ENCODE data around the gene DIRAS3.
"Not testable (repeated sequence)": the region's sequence is repeated elsewhere in the genome, so short reads cannot be mapped to it uniquely, and the experiment has no call there.

Gene DIRAS3

DNA sequence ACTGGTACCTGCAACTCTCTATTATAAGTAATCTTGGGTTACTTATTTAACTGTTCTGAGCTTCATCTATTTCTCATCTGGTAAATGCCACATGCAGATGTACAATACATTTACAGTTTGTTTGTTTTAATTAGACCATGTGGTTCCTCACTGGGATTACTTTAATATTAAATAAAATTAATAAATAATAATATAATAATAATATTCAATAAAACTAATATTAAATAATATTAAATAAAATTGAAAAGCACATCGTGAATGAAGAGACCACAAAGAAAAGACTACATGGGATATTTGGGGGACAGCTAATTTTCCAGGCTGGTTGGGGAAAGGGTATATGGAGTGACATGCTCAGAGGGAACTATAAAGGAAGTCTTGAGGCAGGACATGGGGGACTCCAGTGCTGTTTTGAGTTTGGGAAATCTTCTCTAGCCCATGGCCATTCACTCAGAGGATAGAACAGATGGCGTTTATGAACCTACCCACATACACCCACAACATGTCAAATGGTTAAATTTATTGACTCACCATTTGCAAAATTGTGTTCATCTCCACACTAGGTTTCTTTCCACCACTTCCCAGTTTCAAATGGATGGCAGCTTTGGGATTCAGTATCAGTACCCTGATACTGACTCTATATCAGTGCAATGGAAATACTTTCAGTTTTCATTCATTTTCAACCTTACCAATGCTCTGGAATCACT lies 25.6 kb downstream of the DIRAS3 start:
- DNase-seq (ENCODE audit: low spot score) = no peak

DNA sequence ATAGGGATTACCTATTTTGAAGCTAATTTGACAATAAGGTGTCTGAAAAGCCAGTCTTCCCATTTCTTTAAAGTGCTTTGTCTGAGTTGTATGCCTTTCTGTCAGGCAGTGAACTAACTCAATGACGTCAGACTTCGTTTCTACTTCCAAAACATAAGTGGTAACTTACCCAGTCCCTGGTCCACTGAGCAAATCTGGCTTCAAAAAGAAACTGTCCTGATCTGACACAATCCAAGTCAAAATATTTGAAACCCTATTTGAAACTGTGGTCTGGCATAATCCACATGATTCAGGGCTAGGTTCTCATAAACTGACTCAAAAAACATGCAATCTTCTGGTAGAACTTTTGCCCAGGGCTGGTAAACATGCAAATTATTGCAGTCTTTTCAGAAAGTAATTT lies 34.0 kb downstream of the DIRAS3 start:
- no peak for DNase-seq (ENCODE audit: low spot score)

DNA sequence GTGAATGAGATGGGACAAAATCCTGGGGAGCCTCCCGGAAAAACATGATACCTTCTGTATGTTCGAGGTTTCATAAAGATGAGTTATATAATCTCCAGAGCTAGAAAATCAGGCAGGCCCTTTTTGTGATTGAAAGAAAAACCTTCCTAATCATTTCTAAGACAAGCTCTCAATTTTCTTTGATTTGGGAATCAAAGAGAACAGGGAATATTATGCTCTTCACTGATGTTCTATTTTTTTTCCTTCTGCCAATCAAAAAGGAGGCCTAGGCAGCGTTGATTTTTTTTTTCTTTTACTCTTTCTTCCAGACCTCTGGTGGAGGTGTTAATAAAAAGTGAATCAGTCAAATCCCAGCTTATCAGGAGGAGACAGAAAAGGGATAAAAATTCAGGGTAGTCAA lies 34.5 kb downstream of the DIRAS3 start:
- DNase-seq (ENCODE audit: low spot score) = no peak

DNA sequence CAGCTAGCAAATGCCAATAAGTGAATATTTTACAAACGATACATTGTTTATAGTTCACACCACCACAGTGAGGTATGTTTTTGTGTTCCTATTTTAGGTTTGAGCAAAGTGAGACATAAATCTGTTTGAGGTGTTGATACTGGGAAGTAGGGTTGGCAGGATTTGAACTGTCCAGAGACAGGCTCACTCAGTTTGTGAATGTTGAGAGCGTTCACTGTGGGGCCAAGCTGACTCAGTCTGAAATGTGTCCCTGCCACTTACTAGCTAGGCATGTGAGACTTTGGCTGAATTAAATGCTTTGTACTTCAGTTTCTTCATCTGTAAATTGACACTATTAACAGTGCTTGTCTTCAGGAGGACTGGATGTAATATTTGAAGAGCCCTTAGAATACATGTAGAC lies 35.1 kb downstream of the DIRAS3 start:
- DNase-seq (ENCODE audit: low spot score) = no peak

DNA sequence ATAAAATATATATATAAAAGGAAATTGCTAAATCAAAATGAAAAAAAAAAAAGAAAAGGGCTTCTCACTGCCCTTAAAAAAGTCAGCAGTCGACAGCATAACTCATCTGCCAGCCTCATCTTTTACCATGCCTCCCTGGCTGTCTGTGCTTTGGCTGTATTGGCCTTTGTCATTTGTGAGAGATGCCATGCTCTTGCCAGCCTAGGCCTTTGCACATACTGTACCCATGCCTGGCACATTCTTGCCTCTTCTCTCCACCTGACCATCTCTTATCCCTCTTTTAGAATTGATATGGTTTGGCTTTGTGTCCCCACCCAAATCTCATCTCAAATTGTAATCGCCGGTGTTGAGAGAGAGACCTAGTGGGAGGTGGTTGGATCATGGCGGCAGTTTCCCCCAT lies 37.1 kb downstream of the DIRAS3 start:
- DNase-seq (ENCODE audit: low spot score) = no peak

DNA sequence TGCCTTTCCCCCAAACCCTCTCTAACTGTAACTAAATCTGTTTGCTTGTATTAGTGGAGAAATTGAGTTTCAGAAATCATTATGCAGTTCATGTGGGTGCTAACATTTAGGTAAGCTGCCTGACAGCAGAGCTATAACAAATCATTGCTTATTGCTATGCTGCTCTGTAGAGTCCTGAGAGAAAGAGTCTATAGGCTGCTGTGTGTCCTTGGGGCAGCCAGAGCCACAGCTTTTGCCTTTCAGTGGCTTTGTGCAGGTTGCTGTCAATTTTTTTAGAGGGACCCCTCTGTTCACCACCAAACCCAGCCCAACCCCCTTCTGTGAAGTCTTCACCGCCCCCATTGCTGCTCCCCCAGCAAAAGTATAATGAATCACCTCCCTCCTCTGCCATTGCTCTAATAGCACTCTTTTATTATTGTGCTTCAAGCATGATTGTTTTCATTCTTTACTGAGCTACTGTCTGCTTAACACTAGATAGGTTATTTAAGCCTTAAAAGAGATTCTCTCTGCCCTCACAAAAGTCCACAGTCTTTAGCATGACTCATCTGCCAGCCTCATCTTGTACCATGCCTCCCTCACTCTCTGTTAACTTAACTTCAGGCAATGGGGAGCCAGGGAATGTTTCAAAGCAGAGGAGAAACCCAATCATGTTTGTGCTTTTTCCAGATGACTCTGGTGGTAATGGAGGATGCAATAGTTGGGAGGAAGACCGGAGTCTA lies 38.6 kb downstream of the DIRAS3 start:
- no peak for DNase-seq (ENCODE audit: low spot score)

DNA sequence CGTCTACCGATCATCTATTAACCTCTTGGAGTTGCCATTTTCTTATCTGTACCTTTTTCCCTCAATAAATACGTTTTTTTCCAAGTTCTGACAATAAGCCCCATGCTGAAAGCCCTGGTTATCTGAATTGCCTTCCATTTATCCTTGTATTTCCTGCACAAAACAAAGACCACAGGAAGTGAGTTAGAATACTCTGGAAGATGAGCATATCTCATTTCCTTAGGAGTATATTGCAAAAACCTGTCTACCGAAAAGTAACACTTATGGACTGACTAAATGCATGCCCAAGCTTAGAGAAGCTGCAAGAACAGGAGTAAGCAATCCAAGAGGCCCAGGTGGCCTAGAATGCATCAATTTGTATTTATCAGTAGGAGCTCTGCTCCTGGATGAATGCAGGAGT lies 39.9 kb downstream of the DIRAS3 start:
- peak; percentile 61 for DNase-seq (ENCODE audit: low spot score)

DNA sequence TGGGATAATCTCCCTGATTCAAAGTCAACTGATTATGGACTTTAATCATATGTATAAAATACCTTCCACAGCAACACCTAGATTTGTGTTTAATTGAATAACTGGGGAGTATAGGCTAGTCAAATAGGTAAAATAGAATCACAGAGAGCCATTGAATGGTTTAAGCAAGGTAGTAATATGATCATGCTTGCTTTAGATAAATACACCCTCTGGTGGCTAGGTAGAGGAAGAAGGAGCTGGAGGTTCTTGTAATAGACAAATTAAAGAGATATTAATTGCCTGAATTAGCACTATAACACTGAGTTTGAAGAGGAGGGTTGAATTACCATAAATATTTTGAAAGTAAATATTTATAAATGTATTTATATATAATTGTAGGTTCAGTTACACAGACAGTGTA lies 40.3 kb downstream of the DIRAS3 start:
- DNase-seq (ENCODE audit: low spot score) = peak; percentile 22

DNA sequence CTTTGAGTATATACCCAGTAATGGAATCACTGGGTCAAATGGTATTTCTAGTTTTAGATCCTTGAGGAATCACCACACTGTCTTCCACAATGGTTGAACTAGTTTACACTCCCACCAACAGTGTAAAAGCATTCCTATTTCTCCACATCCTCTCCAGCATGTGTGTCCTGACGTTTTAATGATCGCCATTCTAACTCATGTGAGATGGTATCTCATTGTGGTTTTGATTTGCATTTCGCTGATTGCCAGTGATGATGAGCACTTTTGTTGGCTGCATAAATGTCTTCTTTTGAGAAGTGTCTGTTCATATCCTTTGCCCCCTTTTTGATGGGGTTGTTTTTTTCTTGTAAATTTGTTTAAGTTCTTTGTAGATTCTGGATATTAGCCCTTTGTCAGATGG lies 46.8 kb downstream of the DIRAS3 start:
- not testable (repeated sequence) for DNase-seq (ENCODE audit: low spot score)

DNA sequence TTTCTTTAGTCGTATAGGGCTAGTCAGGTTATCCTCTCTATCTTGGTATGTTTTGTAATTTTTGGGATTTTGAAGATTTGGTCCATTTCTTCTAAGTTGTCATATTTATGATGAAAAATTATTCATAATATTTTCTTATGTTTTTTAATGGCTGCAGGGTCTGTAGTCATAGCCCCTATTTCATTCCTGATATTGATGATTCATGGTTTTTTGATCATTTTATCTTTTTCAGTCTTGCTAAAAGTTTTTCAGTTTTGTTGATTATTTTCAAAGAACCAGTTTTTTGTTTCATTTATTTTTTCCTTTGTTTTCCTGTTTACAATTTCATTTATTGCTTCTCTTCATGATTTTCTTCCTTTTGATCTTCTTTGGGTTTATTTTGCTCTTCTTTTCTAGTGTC lies 50.2 kb downstream of the DIRAS3 start:
- no peak for DNase-seq (ENCODE audit: low spot score)

DNA sequence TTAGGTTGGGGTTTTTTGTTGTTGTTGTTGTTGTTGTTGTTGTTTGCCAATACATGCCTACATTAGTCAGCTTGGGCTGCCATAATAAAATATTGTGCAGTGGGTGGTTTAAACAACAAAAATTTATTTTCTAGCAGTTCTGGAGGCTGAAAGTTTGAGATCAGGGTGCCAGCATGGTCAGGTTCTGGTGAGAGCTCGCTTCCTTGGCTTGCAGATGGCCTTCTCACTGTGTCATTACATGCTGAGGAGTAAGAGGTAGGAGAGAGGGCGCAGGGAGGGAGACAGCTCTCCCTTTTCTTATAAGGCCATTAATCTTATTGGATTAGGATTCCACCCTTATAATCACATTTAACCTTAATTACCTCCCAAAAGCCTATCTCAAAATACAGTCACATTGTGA lies 52.7 kb downstream of the DIRAS3 start:
- no peak for DNase-seq (ENCODE audit: low spot score)
